Suprapubic skin (tissue), 4 donors: ENCODE measurements around the gene CFAP410. TPM values are rescaled to one million over a fixed set of nuclear protein-coding genes. Genes with fewer than 3 reads are reported as not detected.

ENCODE experiments used
- DNase-seq, 2 donors: peaks; one replicate each; pipeline ENCODE4 v3.0.0-alpha.2; 2019; ENCODE audit warnings: low spot score in 2 of 2
- H3K27ac ChIP-seq: fragments of 200-600 bp; sonication (generic); one replicate; pipeline ENCODE4 v1.5.1; 2019
- H3K27me3 ChIP-seq: fragments of 200-600 bp; sonication (generic); one replicate; pipeline ENCODE4 v1.5.1; 2019
- H3K36me3 ChIP-seq: fragments of 200-600 bp; sonication (generic); one replicate; pipeline ENCODE4 v1.5.1; 2019
- H3K4me1 ChIP-seq: fragments of 200-600 bp; sonication (generic); one replicate; pipeline ENCODE4 v1.5.1; 2019
- H3K4me3 ChIP-seq: fragments of 200-600 bp; sonication (generic); one replicate; pipeline ENCODE4 v1.5.1; 2019; ENCODE audit warnings: mild to moderate bottlenecking
- H3K9me3 ChIP-seq: fragments of 200-600 bp; sonication (generic); one replicate; pipeline ENCODE4 v1.5.1; 2019
- EP300 ChIP-seq: sonication (generic); formaldehyde crosslinking; IDR thresholded peaks from one replicate; pipeline ENCODE4 v1.6.1; 2017; ENCODE audit warnings: antibody characterized with exemption
- POLR2A ChIP-seq, 2 donors: fragments of 450-650 bp; IDR thresholded peaks; one replicate each; pipeline ENCODE4 v1.6.1; 2017; ENCODE audit warnings: antibody characterized with exemption in 2 of 2, mild to moderate bottlenecking in 2 of 2, moderate library complexity in 2 of 2
- POLR2AphosphoS5 ChIP-seq, 3 donors: sonication (generic); formaldehyde crosslinking; IDR thresholded peaks; one replicate each; pipeline ENCODE4 v1.6.1; 2017; ENCODE audit warnings: antibody characterized with exemption in 3 of 3
- WGBS: methylation state at CpG from one replicate; pipeline ENCODE4 v1.1.5; 2018; 5-methylcytosine and 5-hydroxymethylcytosine counted together
- total RNA-seq, 4 donors: library from RNA; depleted of rRNA; stranded (reverse); fragments of >200 nt; gene quantifications; one replicate each; pipeline ENCODE4 v1.1.0, GENCODE V29; 2016
- TF ChIP-seq, protein P1 (sequence below), 2 donors: fragments of 200-600 bp in 1 of 2; fragments of 450-650 bp in 1 of 2; sonication (generic) in 1 of 2; IDR thresholded peaks; one replicate each; pipeline ENCODE4 v1.5.1; 2016 to 2019; ENCODE audit warnings: antibody characterized with exemption in 2 of 2, mild to moderate bottlenecking in 1 of 2, moderate library complexity in 1 of 2

CFAP410 gene
- total RNA-seq, 4 donors from 2014 or later = 22.6 to 45.5 (median 27.3) TPM

DNA sequence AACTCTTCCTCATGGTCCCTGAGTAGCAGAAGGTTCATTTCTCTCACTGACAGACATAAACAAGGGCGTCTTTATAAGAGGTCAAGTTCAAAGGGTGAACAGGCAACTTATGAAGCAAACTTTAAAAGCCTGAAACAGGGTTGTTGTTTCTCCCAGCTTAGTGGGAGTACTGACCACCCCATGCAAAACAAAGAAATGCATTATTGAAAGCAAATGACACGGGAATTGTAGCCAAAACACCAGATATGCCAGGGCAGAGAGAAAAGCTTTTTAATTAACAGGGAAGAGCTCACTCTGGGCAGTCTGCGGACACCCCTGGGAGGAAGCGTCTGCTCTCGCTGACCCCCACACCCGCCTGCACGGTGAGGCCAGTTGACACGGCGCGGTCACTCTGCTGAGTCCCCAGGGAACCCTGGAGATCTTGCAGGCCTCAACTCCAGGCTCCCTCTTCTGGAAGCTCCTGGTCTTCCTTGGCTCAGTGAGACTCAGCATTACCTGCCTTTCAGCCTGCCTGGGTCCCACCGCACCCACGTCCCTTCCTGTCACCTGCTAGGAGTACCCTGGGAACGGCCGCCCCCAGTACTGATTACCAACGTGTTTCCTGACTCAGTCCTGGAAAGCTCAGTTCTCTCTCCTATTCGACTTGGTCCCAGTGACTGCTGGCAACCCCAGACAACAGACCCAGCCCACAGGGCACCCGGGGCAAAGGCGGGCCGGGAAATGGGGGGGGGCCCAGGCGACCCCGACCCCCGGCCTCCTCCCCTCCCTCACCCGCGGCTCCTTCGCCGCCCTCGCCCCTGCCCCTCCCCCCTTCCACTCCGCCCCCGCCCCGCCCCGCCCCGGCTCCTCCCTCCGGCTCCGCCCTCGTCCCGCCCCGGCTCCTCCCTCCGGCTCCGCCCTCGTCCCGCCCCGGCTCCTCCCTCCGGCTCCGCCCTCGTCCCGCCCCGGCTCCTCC is 972 bp downstream of the CFAP410 start:
- Histone ChIP-seq H3K4me3 (peak overlapping the region; percentile 87), H3K27ac (peak overlapping the region; percentile 80), H3K4me1 (peaks cover 14% of the 10 kb centered on the region), H3K9me3 (no peaks in the 10 kb centered on the region), H3K27me3 (no peaks in the 10 kb centered on the region), H3K36me3 (peaks cover 16% of the 10 kb centered on the region)
- WGBS = 16% methylated on average over 17 of the region's 47 CpGs
- peak in 1 of 2 donors; percentile 90 for DNase-seq
- TF ChIP-seq POLR2AphosphoS5 (IDR thresholded peaks at IDR 0.05) (no peak), POLR2A (IDR thresholded peaks at IDR 0.05) (no peak), EP300 (no peak)
- TF ChIP-seq, protein P1, sequence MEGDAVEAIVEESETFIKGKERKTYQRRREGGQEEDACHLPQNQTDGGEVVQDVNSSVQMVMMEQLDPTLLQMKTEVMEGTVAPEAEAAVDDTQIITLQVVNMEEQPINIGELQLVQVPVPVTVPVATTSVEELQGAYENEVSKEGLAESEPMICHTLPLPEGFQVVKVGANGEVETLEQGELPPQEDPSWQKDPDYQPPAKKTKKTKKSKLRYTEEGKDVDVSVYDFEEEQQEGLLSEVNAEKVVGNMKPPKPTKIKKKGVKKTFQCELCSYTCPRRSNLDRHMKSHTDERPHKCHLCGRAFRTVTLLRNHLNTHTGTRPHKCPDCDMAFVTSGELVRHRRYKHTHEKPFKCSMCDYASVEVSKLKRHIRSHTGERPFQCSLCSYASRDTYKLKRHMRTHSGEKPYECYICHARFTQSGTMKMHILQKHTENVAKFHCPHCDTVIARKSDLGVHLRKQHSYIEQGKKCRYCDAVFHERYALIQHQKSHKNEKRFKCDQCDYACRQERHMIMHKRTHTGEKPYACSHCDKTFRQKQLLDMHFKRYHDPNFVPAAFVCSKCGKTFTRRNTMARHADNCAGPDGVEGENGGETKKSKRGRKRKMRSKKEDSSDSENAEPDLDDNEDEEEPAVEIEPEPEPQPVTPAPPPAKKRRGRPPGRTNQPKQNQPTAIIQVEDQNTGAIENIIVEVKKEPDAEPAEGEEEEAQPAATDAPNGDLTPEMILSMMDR (IDR thresholded peaks at IDR 0.05) = no peak

DNA sequence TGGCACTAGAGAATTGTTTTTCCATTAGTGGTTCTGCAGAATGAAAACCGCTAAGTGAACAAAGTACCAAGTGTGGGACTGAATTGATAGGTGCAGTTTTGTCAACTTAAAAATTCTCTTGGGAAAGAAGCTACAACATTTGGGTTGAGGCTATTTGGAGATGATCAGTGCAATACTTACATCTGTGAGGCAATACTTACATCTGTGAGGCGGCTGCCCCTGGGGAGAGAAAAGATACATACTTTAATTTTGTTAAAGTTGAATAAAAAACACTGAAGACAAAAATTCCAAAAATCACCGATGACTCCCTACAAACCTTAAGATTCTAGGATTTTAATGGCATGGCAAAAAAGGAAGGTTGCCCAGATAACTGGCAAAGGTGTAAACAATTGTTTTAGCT is 1.7 kb downstream of the CFAP410 start:
- Histone ChIP-seq H3K4me1 (peaks cover 14% of the 10 kb centered on the region), H3K36me3 (peaks cover 16% of the 10 kb centered on the region), H3K27ac (no peak overlapping the region), H3K27me3 (no peaks in the 10 kb centered on the region), H3K9me3 (no peaks in the 10 kb centered on the region), H3K4me3 (no peak overlapping the region)
- no peak for DNase-seq
- 85% methylated on average over 3 of the region's 3 CpGs for WGBS
- TF ChIP-seq EP300 (no peak), POLR2A (IDR thresholded peaks at IDR 0.05) (no peak), POLR2AphosphoS5 (IDR thresholded peaks at IDR 0.05) (no peak)
- TF ChIP-seq, protein P1 (IDR thresholded peaks at IDR 0.05) = no peak

DNA sequence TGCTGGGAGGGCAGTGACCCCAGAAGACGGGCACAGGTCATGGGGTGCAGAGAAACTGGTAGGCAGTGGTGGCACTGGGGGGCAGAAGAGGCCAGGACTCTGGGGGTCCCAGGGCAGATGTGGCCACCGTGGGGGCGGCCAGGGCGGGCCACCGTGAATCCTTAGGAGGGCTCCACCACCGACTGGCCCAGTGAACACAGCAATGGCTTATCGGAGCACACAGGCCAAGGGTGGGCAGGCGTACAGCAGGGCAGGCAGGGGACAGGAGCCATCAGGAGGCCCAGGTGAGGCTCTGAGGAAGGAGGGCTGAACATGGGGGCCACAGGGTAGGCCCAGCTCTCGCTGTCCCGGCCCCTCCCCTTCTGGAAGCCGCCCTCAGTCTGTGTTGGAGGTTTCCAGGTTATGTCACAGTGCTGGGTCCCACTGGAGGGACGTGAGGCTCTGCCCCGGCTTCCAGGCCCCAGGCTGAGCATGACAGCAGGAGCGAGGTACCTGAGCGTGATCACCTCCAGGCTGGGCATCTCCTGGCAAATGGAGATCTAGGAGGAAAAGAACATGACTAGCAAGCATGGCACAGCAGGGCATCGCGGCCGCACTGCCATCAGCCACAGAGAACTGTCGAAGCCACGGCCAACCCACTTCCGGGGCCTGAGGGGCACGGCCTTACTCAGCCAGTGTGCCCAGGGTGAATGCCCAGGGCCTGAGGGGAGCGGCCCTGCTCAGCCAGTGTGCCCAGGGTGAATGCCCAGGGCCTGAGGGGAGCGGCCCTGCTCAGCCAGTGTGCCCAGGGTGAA is 3.7 kb downstream of the CFAP410 start:
- Histone ChIP-seq H3K4me1 (peaks cover 14% of the 10 kb centered on the region), H3K4me3 (no peak overlapping the region), H3K36me3 (peaks cover 28% of the 10 kb centered on the region), H3K9me3 (no peaks in the 10 kb centered on the region), H3K27ac (no peak overlapping the region), H3K27me3 (no peaks in the 10 kb centered on the region)
- DNase-seq = no peak
- TF ChIP-seq POLR2A (IDR thresholded peaks at IDR 0.05) (no peak), EP300 (no peak), POLR2AphosphoS5 (IDR thresholded peaks at IDR 0.05) (no peak)
- TF ChIP-seq, protein P1 (IDR thresholded peaks at IDR 0.05) = no peak
- 92% methylated on average over 14 of the region's 24 CpGs for WGBS

- Histone ChIP-seq H3K27me3 (no peaks in the 10 kb centered on the region), H3K9me3 (no peaks in the 10 kb centered on the region), H3K4me1 (peaks cover 9% of the 10 kb centered on the region), H3K36me3 (peaks cover 30% of the 10 kb centered on the region), H3K27ac (no peak overlapping the region), H3K4me3 (no peak overlapping the region)
- WGBS = 82% methylated on average over 6 of the region's 26 CpGs
- TF ChIP-seq POLR2AphosphoS5 (IDR thresholded peaks at IDR 0.05) = no peak
- no peak for DNase-seq
These were observed 4.7 kb downstream of the CFAP410 start for GRCh38 chr21:44334329-44335030.

- Histone ChIP-seq H3K36me3 (peaks cover 30% of the 10 kb centered on the region), H3K27ac (no peak overlapping the region), H3K27me3 (no peaks in the 10 kb centered on the region), H3K9me3 (no peaks in the 10 kb centered on the region), H3K4me3 (no peak overlapping the region), H3K4me1 (peaks cover 9% of the 10 kb centered on the region)
- TF ChIP-seq POLR2AphosphoS5 (IDR thresholded peaks at IDR 0.05) (no peak), EP300 (no peak), POLR2A (IDR thresholded peaks at IDR 0.05) (no peak)
- TF ChIP-seq, protein P1 (IDR thresholded peaks at IDR 0.05) = no peak
- WGBS = 91% methylated on average over 27 of the region's 45 CpGs
- DNase-seq = no peak
These were observed 5.5 kb downstream of the CFAP410 start for GRCh38 chr21:44333509-44334328.
